GM10248 (cell line): ENCODE measurements around the gene FOLR1.

Experiments
- CTCF ChIA-PET: fragments of 300-600 bp; sonication (Branson Sonifier 250); formaldehyde crosslinking; extraction: SDS; loops from one replicate; lab custom pipeline; 2021; ENCODE audit warnings: antibody characterized with exemption; lab: Yijun Ruan, JAX
- POLR2A ChIA-PET: fragments of 350-650 bp; sonication (Branson Sonifier 250); formaldehyde crosslinking; extraction: SDS; loops from one replicate; lab custom pipeline; 2020; ENCODE audit warnings: antibody characterized with exemption; lab: Yijun Ruan, JAX
- DNase-seq: peaks from one replicate; pipeline ENCODE4 v3.0.0; 2012; ENCODE audit errors: extremely low spot score
- TF ChIP-seq, protein P1 (sequence below): IDR thresholded peaks from 2 replicates; pipeline ENCODE4 v1.5.1; 2012; ENCODE audit warnings: mild to moderate bottlenecking, low read depth; ENCODE audit errors: extremely low read depth, missing control alignments, control extremely low read depth

The FOLR1 gene

DNA sequence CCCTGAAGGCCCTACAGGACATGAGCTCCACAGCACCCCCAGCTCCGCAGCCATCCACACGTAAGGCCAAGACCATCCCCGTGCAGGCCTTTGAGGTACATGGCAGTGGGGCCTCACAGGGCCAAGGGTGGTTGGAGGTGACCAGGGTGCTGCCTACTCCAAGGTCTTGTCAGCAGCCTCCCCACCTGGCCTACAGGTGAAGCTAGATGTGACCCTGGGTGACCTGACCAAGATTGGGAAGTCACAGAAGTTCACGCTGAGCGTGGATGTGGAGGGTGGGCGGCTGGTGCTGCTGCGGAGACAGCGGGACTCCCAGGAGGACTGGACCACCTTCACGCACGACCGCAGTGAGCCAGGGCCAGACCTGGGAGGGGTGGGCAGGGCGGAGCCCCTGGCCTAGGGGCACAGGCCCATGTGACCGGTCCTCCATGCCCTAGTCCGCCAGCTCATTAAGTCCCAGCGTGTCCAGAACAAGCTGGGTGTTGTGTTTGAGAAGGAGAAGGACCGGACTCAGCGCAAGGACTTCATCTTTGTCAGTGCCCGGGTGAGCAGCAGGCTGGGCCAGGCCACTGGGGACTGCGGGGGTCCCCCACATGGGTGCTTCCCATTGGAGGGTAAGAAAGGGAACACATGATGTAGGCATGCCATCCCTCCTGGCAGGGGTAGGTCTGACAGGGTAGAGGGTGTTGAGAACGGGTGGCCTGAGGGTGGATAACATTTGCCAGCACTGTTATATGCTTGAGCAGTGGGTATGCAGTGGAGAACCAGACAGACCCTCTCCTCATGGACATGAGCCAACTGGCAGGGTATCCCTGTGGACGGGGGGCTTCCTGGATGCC, 38.2 kb downstream of the FOLR1 start:
- POLR2A ChIA-PET: no interaction called here
- TF ChIP-seq, protein P1, sequence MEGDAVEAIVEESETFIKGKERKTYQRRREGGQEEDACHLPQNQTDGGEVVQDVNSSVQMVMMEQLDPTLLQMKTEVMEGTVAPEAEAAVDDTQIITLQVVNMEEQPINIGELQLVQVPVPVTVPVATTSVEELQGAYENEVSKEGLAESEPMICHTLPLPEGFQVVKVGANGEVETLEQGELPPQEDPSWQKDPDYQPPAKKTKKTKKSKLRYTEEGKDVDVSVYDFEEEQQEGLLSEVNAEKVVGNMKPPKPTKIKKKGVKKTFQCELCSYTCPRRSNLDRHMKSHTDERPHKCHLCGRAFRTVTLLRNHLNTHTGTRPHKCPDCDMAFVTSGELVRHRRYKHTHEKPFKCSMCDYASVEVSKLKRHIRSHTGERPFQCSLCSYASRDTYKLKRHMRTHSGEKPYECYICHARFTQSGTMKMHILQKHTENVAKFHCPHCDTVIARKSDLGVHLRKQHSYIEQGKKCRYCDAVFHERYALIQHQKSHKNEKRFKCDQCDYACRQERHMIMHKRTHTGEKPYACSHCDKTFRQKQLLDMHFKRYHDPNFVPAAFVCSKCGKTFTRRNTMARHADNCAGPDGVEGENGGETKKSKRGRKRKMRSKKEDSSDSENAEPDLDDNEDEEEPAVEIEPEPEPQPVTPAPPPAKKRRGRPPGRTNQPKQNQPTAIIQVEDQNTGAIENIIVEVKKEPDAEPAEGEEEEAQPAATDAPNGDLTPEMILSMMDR: no peak
- CTCF ChIA-PET: interaction anchor here (5.8 kb wide), 1 partner anchor 7 kb away, joined by 36 read pairs; no protein-coding TSS in a partner anchor
- DNase-seq: no peak

DNA sequence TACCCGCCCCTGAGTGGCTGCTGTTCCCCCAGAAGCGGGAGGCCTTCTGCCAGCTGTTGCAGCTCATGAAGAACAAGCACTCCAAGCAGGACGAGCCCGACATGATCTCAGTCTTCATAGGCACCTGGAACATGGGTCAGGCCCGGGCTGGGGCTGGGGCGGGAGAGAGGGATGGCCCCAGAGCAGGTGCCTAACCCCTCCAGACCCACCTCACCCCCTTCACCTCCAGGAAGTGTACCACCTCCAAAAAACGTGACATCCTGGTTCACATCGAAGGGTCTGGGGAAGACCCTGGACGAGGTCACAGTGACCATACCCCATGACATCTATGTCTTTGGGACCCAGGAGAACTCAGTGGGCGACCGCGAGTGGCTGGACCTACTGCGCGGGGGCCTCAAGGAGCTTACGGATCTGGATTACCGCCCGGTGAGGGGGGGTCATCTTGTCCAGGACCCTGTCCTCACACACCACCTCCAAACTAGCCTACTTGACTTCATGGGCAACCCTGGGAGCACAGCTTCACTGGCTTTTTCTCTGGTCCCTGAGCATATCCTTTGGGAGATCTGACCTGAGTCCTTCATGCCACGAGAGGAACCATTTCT, 38.9 kb downstream of the FOLR1 start:
- TF ChIP-seq, protein P1: no peak
- POLR2A ChIA-PET: no interaction called here
- CTCF ChIA-PET: interaction anchor here (1.7 kb wide), 1 partner anchor 200 kb away, joined by 3 read pairs; no protein-coding TSS in a partner anchor
- DNase-seq: no peak

DNA sequence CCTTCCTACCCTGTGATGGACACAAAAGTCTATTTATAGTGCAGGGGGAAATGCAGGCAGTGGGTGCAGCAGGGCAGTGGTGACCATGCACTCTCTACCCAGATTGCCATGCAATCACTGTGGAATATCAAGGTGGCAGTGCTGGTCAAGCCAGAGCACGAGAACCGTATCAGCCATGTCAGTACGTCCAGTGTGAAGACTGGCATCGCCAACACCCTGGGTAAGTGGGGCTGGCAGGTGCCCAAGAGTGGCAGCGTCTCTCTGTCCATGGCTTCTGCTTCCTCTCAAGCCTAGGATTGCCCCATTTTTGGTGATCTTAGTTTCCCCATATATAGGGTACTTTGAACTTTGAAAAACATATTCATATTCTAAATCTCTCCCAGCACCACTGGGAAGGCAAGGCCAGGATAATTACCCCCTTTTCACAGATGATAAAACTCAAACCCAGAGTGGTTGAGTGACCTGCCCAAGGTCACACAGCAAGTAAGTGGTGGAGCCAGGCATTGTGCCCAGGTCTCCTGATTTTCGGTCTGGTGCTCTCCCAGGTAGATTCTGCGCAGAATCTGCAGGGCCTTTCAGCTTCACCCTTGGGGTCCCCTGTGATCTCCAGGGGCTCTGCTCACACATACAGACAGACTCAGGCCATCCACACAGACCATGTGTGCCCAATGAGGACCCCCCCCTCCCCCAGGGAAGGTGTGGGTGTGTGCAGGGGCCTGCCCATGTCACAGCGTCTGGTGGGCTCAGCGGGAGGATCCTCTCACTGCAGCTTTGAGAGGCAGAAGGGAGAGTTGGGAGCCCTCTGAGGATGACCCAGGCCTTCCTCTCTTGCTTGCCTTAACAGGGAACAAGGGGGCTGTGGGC, 39.7 kb downstream of the FOLR1 start:
- POLR2A ChIA-PET: no interaction called here
- TF ChIP-seq, protein P1: no peak
- no peak for DNase-seq
- CTCF ChIA-PET: interaction anchor here (1.7 kb wide), 1 partner anchor 199 kb away, joined by 3 read pairs; no protein-coding TSS in a partner anchor

DNA sequence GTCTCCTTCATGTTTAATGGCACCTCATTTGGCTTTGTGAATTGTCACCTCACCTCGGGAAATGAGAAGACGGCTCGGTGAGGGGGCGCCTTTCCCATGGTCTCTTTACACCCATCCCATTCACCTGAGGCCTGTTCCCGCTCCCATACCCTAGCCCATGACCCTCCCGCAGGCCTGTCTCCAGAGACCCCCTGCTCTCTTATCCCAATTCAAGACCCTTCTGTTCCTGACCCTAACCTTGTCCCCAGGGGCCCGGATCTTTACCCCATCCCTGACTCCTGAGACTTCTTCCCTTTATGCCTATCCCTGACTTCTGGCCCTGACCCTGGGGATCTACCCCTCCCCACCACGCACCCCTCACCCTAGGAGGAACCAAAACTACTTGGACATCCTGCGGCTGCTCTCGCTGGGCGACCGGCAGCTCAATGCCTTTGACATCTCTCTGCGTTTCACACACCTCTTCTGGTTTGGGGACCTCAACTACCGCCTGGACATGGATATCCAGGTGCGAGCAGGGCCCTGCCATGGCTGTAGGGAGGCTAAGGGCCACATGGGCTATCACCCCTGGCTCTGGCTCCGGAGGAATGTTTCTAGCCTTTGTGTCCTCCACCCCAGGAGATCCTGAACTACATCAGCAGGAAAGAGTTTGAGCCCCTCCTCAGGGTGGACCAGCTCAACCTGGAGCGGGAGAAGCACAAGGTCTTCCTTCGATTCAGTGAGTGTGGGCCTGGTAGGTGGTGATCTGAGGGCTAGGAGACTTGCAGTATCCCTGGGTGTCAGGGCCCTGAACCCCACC, 40.5 kb downstream of the FOLR1 start:
- peak; percentile 8 for DNase-seq
- ChIA-PET POLR2A (interaction anchor here (1.0 kb wide), 1 partner anchor 8 kb away, joined by 3 read pairs; the partner anchor contains the start of gene INPPL1), CTCF (interaction anchor here (1.7 kb wide), 1 partner anchor 198 kb away, joined by 3 read pairs; no protein-coding TSS in a partner anchor)
- TF ChIP-seq, protein P1: no peak

DNA sequence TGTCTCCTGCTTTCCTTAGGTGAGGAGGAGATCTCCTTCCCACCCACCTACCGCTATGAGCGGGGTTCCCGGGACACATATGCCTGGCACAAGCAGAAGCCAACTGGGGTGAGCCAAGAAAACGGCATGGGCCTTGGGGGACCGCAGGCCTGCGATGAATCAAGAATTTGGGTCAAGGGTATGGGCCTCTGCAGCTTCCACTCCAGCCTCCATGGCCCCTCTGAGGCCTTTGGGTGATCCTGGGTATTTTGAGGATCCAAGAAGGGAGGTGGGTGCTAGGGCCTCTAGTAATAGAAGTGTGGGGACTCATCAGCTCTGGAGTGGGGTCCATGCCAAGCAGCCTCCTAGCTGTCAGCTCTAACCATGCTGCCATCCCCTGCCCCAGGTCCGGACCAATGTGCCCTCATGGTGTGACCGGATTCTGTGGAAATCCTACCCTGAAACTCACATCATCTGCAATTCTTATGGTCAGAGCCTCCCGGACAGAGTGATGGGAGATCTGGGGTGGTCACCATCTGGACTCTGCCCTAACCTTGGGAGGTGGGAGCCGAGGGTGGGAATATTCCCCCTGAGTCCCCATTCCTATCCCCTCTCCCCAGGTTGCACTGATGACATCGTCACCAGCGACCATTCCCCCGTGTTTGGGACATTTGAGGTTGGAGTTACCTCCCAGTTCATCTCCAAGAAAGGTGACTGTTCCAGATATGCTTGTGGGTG, 41.3 kb downstream of the FOLR1 start:
- POLR2A ChIA-PET: interaction anchor here (1.0 kb wide), 1 partner anchor 9 kb away, joined by 3 read pairs; the partner anchor contains the start of gene INPPL1

More for the DNA sequence above, 41.3 kb downstream of the FOLR1 start:
- TF ChIP-seq, protein P1: no peak
- CTCF ChIA-PET: no interaction called here
- no peak for DNase-seq
